SIG-M5 treated with dmso at 0.1 percent for 504 hours (cell line): Measurements from ENCODE around the gene SP1.
"Not testable (repeated sequence)": the region's sequence is repeated elsewhere in the genome, so short reads cannot be mapped to it uniquely, and the experiment has no call there.

Experiments used
- DNase-seq: peaks from one replicate; lab custom pipeline; 2025; ENCODE audit not compliant: unreplicated experiment; lab: John Stamatoyannopoulos, UW

SP1 gene

DNA sequence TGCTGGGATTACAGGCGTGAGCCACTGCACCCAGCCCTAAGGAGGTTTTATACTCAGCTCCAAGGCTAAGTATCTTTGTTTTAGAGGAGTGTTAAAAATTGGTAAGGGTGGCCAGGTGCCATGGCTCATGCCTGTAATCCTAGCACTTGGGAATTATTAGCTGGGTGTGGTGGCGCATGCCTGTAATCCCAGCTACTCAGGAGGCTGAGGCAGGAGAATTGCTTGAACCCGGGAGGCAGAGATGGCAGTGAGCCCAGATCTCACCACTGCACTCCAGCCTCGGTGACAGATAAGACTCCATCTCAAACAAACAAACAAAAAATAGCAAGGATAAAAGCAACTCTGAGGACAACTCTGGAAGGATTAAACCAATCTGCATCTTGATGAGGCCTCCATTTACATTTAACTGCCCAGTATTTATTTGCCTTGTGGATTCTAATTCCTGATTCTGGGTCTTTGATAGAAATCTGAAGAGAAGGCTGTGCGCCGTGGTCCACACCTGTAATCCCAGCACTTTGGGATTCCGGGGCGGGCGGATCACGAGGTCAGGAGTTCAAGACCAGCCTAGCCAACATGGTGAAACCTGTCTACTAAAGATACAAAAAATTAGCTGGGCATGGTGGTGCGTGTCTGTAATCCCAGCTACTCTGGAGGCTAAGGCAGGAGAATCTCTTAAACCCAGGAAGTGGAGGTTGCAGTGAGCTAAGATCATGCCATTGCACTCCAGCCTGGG lies 64.8 kb downstream of the SP1 start:
- DNase-seq = not testable (repeated sequence)

DNA sequence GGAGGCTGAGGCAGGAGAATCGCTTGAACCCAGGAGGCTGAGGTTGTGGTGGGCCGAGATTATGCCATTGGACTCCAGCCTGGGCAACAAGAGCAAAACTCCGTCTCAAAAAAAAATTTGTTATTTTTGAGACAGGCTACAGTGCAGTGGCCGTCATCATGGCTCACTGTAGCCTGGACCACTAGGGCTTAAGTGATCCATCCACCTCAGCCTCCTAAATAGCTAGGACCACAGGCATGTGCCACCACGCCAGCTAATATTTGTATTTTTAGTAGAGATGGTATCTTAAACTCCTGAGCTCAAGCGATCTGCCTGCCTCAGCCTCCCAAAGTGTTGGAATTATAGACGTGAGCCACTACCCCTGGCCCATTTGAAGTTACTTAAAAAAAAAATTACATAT lies 71.0 kb downstream of the SP1 start:
- no peak for DNase-seq

DNA sequence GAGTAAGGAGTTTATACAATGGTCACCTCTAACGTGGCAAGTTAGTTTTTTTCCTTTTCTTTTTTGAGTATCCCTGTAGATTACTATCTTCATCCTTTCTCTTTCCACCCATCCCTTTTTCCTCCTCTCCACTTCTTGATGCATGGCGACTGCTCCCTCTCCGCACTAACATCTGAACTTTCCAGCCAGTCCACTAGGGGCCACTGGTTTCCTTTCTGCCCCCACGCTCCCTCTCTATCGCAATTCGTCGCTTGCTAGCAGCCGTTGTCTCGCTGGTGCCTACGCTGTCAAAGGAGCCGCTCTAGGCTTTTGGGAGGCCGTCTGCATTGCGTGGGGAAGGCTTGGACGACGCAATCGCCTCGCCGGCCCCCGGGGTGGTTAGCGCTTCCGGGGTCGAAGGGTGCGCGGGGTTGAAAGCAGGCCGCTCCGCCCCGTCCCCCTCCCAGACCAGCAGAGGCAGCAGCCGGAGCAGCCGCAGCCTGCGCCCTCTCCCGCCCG lies 71.7 kb downstream of the SP1 start, which contains the start of gene PCBP2:
Gene PCBP2, plus strand, starts transcription at position 442 of the 498 bp plus-strand sequence. CDS start 2,699 bp downstream, outside the sequence.
- peak; percentile 100 for DNase-seq

DNA sequence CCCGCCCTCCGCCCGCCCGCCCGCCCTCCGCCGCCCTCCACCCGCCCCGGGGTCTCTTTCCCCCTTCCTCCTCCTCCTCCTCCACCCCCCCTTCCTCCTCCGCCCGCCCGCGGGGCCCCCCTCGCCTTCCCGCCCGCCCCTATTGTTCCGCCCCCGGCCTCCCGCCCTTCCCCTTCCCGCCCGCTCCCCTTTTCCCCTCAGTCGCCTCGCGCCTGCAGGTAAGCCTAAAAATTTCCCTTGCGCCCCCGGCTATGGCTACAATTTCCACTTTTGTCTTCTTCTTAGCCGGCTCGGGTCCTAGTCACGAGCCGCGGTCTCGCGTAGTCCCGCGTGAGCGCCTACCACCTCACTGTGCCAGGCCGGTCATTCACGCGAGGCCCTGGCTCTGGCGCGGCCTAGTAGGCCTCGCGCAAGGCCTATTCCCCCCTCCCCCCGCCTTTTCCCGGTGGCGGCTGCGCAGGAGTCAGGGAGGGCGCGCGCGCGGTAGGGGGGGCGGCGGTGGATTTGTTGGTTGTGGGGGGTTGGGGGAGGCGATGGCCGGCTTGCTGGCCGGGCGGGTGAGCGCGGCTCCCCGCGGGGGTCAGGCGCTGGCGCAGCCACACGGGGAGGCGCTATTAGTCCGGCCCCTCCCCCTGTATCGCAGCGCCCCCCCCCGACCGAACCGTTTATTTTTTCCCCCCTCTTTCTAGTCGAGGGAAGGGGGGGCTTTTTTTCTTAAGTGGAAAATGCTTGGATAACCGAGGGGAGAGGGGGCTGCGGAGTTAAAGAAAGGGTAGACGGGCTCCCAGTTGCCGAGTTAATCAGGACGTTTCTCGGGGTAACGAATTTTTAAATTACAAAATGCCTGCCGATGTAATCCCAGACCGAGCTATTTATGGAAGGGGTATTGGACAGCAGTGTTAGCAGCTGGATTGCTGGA lies 72.4 kb downstream of the SP1 start:
- peak; percentile 70 for DNase-seq

DNA sequence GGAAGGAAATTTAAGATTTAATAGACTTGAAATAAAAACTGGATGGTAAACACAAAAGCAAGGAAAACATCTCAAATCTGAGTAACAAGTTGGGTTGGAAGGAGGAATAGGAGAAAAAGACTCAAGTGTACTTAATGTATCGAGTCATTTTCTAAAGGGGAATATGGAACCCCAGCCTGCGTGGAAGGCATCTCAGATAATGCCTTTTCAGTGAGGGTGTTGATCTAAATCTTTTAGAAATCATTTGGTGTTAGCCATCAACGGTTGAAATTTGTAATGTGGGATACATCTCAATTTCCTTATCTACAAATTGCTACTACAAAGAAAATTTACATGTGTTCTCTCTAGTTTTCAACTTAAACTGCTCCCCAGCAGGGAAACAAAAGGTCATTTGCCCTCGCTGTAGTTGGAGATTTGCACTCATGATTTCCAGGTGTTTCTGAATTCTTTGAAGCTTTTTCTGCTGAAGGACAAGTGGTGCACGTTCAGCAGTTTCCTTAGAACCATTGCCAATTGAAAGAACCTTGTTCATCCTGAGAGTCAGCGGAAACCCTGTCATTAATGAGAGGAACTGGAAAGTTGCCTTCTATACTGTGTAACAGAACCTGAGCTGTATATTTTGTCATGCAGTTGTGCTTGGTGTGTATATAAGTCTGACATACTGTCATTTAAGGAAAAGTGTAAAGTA lies 74.1 kb downstream of the SP1 start:
- no peak for DNase-seq

DNA sequence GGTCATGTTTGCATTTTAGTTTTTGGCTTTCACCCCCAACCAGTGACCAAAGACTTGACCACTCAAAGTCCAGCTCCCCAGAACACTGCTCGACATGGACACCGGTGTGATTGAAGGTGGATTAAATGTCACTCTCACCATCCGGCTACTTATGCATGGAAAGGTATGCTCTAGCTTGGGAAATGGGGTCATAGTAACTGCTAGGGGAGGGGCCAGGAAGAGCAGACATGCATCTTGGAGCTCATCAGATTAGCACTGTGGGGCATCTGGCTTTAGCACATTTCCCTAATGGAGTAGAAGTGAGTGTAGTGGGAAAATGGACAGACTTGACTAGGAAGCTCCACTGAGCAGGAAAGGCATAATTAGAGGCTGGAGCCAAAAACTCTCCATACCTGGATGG lies 74.7 kb downstream of the SP1 start:
- no peak for DNase-seq

DNA sequence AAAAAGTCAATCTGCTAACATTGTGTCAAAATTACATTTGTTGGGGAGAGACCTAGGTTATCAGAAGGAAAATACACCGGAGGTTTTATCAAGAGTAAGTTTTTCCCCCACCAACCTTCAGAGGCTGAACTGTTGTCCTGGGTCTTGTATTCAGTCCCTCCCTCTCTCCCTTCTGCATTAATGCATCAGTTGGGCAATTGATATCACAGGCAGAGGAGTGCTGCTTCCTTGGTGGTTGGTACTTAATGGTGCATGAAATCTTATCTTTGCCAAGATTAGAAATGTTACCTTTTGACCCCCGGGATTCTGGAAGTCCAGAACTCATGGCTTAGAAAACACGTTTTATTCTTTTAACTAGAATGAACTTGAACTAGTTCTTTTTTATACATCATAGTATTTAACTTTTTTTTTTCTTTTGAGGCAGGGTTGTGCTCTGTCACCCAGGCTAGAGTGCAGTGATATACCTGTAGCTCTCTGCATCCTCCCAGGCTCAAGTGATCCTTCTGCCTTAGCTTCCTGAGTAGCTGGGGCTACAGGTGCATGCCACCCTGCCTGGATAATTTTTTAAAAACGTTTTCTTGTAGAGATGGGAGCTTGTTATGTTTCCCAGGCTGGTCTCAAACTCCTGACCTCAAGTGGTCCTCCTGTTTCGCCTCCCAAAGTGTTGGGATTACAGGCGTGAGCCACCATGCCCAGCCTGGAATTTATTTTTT lies 76.8 kb downstream of the SP1 start:
- DNase-seq = no peak

DNA sequence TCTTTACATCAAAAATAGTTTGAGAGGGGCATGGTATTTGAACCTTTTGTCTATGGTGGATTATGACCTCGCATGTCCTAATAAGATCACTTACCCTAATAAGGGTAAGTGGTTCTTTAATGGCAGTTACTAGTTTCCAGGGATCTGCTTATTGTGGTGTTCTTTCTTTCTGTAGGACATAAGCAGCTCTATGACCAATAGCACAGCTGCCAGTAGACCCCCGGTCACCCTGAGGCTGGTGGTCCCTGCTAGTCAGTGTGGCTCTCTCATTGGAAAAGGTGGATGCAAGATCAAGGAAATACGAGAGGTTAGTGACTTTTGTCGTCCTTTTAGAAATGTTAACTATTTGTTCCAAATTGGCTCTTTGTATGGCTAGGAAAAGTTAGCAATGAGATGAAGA lies 79.1 kb downstream of the SP1 start:
- DNase-seq = no peak

DNA sequence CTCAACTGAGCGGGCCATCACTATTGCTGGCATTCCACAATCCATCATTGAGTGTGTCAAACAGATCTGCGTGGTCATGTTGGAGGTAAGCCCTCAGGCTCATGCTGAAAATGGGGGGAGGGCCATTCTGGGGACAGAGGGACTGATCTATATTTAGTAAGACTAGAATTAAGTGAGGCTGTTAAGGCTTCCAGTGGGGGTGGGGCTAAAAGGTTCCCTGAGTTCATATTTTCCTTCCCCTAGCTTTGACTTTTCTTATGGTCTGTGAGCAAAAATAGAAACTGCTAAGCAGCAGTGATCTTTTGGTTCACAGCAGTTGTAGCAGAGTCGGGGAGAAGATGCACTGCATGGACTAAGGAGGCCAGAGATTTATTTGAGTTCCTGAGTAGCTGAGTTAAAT lies 81.1 kb downstream of the SP1 start:
- DNase-seq = no peak

DNA sequence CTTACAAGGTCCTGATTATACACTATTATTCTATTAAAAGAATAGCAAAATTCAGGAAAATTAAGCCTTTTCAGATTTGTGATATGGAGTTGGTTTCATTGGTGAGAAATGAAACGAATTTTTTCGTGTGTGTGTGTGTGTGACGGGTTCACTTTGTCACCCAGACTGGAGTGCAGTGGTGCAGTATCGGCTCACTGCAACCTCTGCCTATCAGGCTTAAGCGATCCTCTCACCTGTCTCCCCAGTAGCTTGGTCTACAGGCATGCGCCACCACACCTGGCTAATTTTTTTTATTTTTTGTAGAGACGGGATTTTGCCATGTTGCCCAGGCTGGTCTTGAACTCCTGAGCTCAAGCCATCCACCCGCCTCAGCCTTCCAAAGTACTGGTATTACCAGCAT lies 81.6 kb downstream of the SP1 start:
- no peak for DNase-seq

DNA sequence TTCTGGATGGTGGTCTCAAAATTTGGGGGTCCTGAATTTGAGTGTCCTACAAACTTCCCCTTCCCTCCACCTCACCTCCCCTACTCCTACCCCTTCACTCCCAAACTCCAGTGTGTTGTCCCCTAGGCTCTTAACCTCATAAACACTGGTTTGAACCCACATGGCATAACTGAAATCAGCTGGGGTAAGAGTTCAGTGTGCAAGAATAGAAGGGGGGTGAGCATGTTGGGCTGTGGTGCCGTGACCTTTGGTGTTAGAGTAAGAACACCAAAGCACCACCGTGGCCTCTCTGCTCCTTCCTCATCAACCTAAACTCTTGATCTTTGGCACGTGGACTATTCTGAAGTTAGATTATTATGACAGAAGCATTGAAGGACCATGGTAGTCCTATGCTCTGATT lies 83.0 kb downstream of the SP1 start:
- no peak for DNase-seq

DNA sequence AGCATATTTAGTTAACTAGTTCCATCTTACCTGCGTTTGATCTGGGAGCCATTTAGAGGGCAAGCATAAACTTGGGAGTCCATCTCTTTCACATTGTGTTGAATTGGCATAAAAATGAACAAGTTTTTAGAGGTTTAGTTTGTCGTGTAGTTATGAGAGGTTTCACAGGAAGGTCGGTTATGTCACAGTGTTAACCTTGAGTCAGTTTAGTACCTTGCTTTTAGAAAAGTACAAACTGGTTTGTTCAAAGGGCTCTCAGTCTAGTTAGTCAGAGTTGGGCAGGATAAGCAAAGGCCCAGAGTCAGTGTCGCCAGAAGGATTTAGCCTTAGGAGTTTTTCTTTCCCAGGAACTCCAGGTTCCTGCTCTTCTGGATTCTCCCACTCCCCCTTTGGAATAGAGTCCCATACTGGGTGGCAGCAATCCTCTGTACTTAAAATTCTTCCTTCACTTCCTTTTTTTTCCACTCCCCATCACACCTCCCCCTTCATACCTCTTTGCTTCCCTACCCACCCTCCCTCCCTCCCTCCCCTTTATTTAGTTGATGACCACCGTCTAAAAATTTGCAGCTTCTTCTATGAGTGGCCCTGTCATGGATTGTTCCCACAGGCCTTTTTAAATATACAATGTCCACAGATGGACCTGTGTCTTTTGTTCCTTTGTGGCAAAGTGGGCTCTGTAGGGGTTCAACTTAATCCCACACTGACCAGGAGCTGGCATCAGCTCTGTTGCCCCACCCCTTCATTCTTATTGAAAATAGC lies 84.0 kb downstream of the SP1 start:
- DNase-seq = no peak

DNA sequence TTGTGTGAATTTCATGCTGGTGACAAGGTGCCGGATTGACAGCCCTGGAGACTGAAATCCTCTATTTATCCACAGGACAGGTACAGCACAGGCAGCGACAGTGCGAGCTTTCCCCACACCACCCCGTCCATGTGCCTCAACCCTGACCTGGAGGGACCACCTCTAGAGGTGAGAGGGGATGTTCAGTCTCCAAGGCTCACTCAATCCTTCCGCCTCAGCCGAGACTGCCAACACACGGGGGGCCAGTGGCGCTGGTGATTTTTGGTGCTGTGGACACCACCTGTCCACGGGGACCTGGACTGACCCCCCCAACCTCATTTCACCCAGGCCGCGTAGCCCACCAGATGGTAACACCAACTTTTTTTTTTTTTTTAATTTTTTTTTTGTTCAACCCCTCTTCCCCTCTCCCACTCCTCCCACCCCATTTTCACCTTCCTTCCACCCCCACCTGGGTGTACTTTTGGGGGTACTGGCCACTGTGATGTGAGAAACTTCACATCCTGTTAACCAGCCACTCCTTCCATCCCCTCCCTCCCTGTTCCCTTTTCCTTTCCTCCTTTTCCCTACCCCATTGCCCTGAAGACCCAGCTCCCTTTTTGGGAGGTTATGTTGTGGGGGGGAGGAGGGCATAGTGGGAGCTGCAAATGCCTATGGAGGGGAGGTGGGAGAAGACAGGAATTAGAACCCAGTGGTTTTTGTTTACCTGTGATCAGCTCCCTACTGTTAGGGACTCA lies 84.9 kb downstream of the SP1 start:
- no peak for DNase-seq

DNA sequence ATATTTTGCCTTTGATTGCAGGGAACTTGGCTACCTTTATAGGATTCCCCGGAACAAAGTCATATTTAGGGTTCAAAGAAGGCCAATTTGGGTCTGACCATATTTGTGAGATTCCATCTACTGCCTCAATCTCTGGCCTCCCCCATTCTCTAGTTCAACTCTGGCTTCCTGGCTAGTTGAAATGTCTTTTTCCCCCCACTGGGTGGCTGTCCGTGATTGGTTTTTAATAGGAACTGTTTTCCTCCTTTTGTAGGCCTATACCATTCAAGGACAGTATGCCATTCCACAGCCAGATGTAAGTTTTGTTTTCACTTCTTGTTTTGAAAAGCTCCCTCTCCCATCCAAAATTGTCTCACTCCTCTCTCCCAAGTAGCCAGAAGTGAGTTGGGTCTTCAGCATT lies 85.7 kb downstream of the SP1 start:
- peak; percentile 43 for DNase-seq
